SKM-1 treated with dmso at 0.1 percent for 144 hours (cell line): ENCODE results near the gene UBE2Z.
A peak's percentile ranks its signal among the peaks of the same experiment; 100 is the strongest.
"Not testable (repeated sequence)": the region's sequence is repeated elsewhere in the genome, so short reads cannot be mapped to it uniquely, and the experiment has no call there.

Experiments
- DNase-seq: peaks from one replicate; lab custom pipeline; 2025; ENCODE audit not compliant: unreplicated experiment; lab: John Stamatoyannopoulos, UW

The UBE2Z gene

GRCh38 chr17:48908047-48908843 is at the start of gene UBE2Z:
Gene UBE2Z, plus strand, starts transcription at chr17:48908407. Its CDS starts 97 bp downstream, at chr17:48908504.
- DNase-seq, result peak; percentile 72

- DNase-seq, result no peak
These were observed 48.2 kb upstream of the UBE2Z start for GRCh38 chr17:48860034-48860433.

GRCh38 chr17:48860456-48860855 is 47.8 kb upstream of the UBE2Z start:
- DNase-seq, result no peak

- DNase-seq, result no peak
These were observed 39.2 kb upstream of the UBE2Z start for GRCh38 chr17:48868916-48869500.

- DNase-seq, result no peak
These were observed 38.3 kb upstream of the UBE2Z start for GRCh38 chr17:48869821-48870318.

GRCh38 chr17:48871035-48871550 is 37.1 kb upstream of the UBE2Z start:
- DNase-seq, result no peak

- DNase-seq, result no peak
These were observed 36.5 kb upstream of the UBE2Z start for GRCh38 chr17:48871551-48872351.

- not testable (repeated sequence) for DNase-seq
These were observed 35.8 kb upstream of the UBE2Z start for GRCh38 chr17:48872409-48872808.

GRCh38 chr17:48873209-48873608 is 35.0 kb upstream of the UBE2Z start:
- no peak for DNase-seq

GRCh38 chr17:48873696-48874443 is 34.3 kb upstream of the UBE2Z start:
- DNase-seq, result no peak

GRCh38 chr17:48878920-48879898 is 29.0 kb upstream of the UBE2Z start:
- DNase-seq, result peak; percentile 80

GRCh38 chr17:48882272-48882671 is 25.9 kb upstream of the UBE2Z start:
- DNase-seq, result no peak

- no peak for DNase-seq
These were observed 25.0 kb upstream of the UBE2Z start for GRCh38 chr17:48883171-48883570.

- DNase-seq, result no peak
These were observed 18.1 kb upstream of the UBE2Z start for GRCh38 chr17:48890086-48890485.

GRCh38 chr17:48892940-48893645 is 15.1 kb upstream of the UBE2Z start:
- no peak for DNase-seq

- DNase-seq, result no peak
These were observed 14.3 kb upstream of the UBE2Z start for GRCh38 chr17:48893646-48894508.

- no peak for DNase-seq
These were observed 13.3 kb upstream of the UBE2Z start for GRCh38 chr17:48894886-48895285.

- no peak for DNase-seq
These were observed 7.0 kb upstream of the UBE2Z start for GRCh38 chr17:48901241-48901640.
